ENCODE data around the gene PLCG2.
A peak's percentile ranks its signal among the peaks of the same experiment; 100 is the strongest.
"Not testable (repeated sequence)": the region's sequence is repeated elsewhere in the genome, so short reads cannot be mapped to it uniquely, and the experiment has no call there.

Gene PLCG2

DNA sequence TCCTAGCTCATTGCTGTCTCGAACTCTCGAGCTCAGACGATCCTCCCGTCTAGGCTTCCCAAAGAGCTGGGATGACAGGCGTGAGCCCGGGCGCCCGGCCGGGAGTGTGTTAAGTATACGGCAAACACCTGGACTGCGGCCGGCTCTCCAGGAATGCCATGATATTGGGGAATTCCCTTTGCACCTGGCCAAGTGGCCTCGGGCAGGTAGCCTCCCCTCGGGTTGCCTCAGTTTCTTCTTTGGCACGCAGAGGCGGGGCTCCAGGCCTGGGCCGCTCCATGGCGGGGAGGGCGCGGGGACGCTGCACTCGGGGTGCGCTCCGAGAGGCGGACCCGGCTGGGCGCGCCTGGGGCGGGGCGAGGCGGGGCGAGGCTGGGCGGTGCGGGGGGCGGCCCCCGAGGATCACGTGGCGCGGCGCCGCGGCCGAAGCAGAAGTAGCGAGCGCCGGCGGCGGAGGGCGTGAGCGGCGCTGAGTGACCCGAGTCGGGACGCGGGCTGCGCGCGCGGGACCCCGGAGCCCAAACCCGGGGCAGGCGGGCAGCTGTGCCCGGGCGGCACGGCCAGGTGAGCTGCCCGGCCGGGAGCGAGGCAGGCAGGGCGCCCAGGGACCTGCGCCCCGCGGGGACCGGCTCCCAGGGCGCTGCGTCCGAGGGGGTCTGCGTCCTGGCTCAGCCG, at the start of gene PLCG2:
PLCG2 (plus strand) TSS at position 431 of the 675 bp plus-strand sequence. CDS start 6,699 bp downstream, outside the sequence.
- peak; percentile 27 for DNase-seq

DNA sequence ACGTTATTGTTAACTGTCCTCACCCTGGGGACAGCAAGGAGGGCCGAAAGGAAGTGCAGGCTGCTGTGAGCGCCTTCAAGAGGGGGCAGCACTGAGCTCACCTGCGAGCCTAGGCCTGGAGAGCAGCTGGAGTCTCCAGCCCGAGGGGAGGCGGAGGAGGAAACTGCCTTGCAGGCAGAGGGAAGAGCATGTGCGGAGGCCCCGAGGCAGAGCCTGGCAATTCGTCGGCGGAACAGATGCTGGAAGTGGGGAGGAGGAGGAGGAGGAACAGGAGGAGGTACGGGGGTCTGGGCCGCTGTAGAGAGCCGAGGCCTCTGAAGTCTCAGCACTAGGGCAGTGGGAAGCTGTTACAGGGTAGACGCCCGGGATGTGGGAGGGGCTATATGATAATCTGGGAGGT, 49.6 kb upstream of the PLCG2 start:
- no peak for DNase-seq

DNA sequence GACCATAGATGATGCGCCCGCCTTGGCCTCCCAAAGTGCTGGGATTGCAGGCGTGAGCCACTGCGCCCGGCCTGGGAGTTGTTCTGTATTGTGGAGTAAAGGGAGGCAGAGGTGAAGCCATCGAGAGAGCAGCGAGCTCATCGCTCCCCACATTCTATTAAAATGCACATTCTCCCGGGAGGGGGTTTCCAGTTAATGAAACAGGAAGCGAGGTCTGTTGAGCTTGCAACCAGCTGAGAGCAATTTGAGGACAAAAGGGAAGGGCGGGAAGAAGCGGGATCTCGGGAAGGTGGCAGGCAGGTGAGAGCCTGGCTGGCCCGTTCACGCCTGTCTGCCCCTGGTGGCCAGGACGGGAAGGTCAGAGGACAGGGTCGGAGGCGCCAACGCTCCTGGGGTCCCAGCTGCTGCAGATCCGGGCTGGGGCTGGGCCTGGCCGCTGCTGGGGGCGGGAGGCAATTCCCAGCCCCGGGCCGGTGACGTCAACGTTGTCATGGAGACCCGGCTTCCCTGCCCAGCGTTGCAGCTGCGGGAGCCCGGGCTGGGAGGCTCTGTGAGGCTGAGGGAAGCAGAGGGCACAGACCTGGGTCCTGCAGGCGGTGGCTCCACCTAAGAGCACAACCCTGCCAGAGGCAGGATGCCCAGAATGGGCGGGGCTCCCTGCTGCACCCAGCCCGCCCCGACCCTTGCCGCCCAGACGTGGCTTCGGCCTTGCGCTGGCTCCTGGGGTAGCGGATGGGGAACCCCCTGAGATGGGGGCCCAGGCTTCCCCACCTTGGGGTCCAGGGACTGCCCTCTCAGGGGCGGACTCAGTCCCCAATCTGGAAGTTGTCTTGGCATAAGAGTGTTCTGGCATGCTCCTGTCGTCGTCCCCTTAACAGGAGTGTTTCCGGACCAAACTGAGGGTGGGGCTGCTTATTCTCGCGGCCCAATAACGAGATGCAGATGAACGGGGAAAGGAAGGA, 48.7 kb upstream of the PLCG2 start:
- peak; percentile 68 for DNase-seq

DNA sequence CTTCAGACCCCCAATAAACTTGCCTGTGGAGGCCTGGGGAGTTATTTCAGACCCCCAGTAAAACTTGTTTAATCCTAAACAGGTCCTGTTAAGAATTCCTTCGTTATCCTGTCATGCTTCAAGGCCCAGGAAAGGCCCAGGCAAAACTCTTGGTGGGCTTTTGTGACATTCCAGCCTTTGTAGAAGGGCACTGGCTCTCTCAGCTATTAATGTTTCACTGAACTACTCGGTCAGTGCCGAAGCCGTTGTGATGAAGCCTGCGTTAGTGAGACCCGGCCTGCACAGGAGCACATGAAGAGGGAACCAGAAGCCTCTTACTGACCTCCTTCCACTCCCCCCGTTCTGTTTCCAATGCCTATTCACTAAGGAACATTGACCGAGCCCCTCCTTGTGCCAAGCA, 47.4 kb upstream of the PLCG2 start:
- DNase-seq, result no peak

DNA sequence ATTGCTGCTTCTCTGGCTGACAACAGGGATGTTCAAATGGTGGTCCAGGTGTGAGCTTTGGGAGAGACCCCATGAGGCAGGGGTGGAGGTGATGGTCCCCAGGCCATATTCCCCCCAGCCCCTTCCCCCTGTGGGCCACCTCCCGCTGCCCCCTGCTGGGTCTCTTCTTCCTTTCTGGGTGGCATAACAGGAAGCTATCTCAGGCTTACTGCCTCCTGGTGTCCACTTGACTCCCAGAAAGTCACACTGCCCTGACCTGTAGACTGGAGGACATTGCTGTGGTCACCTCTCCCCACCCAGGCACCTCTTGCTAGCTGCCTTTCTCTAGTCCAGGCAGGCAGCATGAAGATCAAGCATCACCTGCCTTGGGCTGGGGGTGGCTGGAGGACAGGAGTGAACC, 46.4 kb upstream of the PLCG2 start:
- DNase-seq, result no peak

DNA sequence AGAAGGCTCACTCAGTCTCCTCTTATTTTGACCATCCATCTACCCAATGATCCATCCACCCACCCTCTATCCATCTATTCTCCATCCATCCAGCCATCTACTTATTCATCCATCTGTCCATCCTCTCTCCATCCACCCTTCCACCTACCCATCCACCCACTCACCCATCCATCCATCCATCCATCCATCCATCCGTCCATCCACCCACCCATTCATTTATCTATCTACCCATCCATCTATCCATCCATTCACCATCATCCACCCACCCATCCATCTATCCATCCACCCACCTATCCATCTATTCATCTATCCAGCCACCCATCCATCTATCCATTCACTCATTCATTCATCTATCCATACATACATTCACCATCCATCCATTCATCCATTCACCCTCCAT, 45.8 kb upstream of the PLCG2 start:
- DNase-seq, result no peak

DNA sequence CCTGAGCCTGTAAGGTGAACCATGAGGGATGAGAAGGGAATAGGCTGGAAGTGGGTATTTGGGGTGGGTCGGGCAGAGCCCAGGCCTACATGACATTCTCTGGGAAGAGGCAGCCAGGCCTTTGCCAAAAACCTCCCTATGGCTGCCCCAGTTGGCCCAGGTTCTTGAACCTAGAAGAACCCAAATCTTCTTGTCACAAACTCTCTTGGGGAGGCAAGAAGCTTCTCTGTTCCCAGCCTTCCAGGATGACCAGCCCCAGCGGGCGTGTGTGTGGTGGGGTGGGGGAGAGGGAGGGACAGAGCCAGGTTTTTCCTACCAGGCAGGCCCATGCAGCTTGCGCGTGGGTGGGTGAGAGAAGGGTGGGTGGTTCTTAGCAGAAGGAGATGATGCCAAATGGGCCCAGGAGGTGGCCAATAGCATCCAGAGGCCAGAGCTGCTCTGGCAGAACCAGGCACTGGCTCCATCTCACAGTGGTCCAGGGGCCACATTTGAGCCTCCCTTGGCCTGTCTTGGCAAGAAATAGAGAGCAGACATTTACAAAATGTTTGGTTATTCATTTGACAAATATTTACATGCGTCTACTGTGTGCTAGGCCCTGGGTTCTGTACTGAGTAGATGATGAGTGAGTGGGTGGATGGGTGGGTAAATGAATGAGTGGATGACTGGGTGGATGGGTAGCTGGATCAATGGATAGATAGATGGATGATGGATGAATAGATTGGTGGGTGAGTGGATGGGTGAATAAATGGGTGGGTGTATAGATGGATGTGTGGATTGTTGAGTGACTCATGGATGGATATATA, 44.3 kb upstream of the PLCG2 start:
- no peak for DNase-seq

DNA sequence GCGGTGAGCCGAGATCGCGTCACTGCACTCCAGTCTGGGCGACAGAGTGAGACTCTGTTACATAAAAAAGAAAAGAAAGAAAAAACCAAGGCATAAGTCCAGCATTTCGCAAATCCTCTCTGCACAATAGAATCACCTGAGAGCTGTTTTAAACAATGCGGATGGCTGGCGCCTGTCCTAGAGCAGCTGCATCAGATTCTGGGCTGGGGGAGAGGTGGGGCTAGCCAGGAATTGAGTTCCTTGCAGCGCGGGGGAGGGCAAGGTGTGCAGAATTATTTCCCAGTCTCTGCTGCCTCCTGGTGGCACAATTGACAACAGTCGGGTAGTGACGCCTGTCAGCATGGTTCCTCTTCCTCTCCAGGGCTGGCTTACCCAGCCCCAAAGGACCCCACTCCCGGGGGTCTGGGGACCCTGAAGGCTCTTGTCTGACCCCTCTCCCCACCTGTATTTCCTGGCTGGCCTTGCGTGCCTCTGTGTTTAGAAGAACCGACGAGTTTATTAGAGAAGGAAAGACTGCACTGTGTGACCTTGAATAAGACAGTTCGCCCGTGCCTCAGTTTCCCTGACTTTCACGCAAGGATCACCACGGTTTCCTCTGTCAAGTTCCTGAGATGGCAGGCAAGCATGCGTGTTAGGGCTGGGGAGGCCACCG, 41.1 kb upstream of the PLCG2 start:
- DNase-seq, result peak; percentile 48

DNA sequence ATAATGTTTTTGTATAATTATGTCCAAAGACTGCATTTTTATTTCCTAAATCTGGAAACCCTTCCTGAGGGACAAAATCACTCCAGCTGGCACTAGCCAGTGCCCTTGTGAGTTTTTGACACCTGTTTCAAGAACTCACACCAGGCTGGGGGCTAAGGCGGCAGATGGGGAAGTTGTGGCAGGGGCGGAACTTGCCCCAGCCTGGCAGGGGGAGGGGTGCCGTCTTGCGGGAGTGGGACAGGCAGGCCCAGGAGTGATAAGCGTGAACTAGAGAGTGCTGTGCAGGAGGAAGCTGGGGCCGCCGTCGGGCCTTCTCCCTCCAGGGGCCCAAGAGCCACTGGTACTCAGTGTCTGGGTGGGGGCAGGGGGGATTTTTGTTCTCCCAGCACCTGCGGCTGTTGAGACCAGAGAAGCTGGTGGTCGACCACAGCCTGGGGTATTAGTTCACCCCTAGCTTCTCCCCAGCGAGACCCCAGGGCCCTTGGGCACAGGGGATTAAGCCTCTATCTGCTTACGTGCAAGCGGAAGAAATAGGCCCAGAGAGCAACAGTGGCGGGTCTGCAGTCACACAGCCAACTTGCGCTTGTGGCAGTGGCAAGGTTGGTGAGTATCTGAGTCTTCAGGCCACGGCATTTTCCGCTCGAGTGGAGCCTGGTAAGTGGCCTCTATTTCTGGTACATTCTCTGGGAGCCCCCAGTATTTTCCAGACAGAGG, 40.2 kb upstream of the PLCG2 start:
- no peak for DNase-seq

DNA sequence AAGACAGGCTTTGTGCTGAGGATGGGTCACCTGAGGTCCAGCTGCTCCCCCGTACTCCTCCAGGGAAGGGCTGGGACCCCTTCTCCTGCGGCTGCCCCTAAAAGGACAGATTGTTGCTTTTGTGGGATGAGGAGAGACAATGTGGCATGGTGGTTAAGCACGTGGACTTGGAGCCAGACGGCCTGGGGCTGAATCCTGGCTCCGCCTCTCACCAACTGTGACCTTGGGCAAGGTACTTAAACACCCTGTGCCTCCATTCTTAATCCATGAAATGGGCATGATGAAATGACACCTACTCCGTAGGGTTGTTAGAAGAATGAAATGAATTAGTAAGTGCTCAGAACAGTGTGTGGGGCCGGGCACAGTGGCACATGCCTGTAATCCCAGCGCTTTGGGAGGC, 39.6 kb upstream of the PLCG2 start:
- DNase-seq, result no peak

DNA sequence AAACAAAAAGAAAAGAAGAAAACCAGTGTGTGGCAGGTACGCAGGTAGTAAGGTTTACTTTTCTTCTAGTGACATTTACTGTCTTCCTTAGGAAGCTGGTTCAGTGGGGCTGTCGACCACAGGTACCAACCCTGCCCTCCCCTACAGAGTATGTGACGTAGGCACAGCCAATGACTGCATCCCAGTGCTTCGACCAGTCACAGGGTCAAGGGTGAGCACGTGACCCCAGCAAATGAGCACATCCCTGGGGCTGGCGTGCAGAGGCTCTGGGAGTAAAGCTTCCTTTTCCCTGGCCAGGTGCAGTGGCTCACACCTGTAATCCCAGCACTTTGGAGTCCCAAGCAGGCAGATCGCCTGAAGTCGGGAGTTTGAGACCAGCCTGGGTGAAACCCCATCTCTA, 38.9 kb upstream of the PLCG2 start:
- DNase-seq, result no peak

DNA sequence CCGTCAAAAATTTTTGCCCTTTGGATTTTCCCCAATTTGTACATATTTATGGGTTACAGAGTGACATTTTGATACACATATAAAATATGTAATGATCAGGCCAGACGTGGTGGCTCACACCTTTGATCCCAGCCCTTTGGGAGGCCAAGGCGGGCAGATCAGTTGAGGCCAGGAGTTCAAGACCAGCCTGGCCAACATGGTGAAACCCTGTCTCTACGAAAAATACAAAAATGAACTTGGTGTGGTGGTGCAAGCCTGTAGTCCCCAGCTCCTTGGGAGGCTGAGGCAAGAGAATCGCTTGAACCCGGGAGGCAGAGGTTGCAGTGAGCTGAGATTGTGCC, 37.7 kb upstream of the PLCG2 start:
- not testable (repeated sequence) for DNase-seq

DNA sequence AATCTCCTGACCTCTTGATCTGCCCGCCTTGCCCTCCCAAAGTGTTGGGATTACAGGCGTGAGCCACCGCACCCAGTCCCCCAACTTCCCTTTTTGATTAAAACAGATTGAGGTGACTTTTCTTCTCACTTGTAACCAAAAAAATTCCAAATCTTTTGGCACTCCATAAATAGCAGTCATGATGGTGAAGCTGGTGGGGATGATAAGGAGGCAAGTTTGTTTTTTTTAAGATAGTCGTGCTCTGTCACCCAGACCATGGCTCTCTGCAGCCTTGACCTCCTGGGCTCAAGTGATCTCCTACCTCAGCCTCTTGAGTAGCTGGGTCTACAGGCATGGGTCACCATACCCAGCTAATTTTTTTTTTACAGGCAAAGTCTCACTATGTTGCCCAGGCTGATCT, 34.7 kb upstream of the PLCG2 start:
- DNase-seq, result no peak

DNA sequence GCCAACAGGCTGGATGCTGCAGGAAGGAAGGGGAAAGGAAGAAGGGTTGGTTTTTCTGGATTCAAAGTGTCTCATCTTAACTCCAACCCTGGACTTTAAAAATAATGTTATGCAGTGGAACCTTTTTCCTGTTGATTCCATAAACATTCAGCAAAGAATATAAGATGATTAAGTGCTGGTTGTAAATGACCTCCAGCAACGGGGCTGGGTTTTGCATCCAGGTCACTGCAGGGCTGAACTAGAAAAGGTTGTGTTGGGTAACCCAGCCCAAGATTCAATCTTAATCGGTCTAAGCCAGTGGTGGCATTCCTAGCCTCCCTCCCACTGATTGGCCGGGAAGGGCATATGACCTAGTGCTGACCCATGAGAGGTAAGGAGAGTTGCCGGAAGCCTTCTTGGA, 34.2 kb upstream of the PLCG2 start:
- no peak for DNase-seq

DNA sequence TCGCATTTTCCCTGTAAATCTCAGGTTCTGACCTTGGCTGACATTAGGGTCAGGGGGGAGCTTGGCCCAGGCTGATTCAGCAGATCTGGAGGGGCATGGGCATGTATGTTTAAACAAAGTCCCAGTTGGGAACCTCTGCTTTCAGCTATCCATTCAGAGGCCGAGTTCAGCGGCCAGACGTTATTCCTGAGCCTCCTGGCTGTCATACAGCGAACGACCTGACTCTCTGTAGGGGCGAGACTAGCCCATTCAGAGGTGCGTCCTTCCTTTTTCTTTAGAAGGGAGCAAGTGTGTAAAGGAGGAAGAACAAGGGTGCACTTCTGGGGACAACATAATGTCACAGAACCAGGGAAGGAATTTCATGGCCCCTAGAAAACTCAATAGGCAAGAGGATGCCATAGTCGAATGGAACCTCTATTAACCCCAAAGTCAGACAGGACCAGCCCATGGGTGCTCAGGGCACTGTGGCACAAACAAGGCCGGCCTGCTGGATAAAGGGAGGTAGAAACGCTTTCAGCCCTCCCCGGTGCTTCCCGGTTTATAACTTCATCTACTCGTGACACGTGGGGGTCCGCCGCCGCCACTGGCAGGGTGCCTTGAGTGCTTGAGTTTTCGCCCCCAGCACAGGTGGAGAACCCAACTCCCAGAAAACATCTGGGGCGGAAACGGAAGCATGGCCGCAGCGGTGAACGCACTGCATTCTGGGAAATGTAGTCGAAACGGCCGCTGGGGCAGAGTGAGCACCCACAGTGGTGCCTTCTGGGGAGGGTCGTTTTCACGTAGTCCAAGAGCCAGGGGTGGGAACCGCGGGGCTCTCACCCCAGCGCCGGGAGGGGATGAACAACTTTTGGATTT, 33.2 kb upstream of the PLCG2 start:
- DNase-seq, result no peak

DNA sequence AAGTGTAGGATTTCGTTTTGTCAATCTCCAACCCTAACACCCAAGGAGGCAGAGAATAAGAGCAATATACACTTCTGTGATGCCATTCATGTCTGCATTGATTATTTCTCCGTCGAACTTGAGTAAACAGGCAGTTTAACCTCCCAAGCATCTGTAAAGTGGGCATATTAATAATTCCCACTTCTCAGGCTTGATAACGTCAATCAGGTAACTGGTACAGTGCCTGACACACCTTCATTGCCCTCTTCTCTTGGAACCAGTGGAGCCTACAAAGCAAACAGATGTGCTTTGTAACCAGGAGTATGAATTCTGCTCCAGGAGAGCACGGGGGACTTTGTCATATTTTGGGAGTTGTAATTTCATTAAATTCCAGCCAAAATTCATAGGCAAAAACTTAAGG, 32.5 kb upstream of the PLCG2 start:
- DNase-seq, result no peak

DNA sequence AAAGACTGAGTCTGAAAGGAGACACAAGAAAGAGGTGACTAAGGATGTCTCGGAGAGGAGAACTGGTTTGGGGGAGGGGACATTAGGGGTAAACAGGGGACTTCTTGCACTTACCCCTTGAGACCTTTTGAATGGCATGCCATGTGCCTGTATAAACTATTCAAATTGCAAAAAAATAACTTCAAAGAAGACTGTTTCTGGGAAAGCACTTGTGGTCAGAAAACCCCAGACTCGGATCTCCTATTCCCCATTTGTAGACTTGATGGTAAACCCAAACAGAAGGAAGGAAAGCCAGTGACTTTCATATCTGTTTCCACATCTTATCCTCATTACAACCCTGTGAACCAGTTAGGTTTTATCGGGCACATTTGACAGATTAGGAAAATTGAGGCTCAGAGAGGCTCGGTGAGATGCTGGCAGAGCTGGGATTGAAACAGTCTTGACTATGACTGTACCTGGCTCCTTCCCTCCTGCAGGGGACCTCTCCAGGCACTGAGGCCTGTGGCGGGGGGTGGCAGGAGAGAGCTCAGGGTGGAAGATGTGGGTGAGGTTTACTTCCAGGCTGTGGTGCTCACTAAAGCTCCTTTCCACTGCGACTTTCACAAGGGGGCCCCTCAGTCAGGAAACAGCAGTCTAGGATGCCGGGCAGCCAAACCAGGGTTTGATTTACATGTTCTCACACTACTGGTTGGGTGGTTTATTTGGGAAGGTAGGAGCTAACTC, 30.5 kb upstream of the PLCG2 start:
- DNase-seq, result no peak

DNA sequence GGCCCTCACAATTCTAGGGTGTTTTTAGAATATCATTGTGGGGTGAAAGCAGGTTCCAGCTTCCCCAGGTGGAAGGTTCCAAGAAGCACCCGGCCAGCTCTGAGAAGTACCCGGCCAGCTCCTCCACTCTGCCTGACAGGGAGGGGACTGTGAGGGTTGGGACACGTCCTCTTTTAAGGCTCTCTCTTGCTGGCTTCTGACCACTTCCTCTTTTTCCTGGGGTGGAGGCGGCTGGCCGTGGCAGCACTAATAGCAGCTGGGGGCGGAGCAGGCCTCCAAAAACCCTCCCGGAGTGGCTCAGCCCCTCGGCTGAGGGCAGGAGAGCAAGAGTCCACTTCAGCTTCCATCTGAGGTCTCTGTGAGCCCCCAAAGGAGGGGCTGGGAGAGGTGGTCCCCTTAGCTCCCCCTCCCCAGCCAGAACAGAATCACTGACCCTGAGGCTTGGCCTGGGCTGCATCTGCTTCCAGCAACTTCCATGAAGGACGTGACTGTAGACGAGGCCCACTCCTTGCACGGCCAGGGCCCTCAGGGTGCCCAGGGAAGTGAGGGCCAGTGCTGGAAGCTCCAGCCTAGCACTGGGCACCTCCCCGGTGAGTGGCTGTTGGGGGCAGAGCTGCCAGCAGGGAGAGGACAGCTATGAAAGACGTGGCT, 26.7 kb upstream of the PLCG2 start:
- DNase-seq, result no peak

DNA sequence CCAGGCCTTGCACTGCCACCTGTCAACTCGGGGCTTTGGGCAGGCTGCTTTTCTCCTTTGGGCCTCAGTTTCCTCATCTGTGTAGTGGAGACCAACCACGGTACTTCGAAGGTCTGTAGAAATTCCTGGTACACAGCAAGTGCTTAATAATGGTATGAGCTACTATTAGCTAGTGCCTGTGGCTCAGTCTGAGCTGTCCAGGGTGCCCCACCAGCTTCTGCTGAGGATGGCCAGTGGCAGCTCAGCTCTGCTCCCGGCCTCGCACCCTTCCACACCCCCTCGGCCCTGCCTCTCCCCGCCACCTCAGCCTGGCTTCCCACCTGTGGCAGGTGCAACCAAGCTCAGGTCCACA, 26.2 kb upstream of the PLCG2 start:
- DNase-seq, result no peak

DNA sequence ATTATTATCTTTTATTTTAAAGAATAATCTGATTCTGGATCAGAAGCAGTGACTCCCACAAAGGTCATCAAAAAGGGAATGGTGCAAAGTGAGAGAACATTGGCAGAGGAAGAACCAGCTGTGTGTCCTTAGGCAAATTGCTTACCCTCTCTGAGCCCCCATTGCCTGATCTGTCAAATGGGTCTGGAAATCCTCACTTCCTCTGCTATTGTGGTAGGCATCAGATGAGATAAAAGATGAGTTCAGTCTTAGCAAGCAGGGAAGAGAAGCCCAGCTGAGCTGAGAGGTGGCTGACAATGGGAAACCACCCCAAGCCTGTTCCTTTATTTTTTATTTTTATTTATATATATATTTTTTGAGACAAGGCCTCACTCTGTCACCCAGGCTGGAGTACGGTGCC, 24.2 kb upstream of the PLCG2 start:
- DNase-seq, result no peak

All from NCI-H526 treated with DMSO at 0.1 percent for 48 hours (cell line).